D721Med (cell line): ENCODE measurements around the gene CNR2.

Source experiments
- DNase-seq: peaks from one replicate; pipeline ENCODE4 v3.0.0; 2011; ENCODE audit warnings: low spot score; ENCODE audit not compliant: insufficient read length
- FAIRE-seq: peaks from 2 replicates; lab custom pipeline; 2011; peaks lifted over from hg19 to GRCh38; lab: Jason Lieb, UNC
- CTCF ChIP-seq: IDR thresholded peaks from 2 replicates; pipeline ENCODE4 v1.5.1; 2012; ENCODE audit warnings: mild to moderate bottlenecking, control low read depth; ENCODE audit not compliant: insufficient read depth; ENCODE audit errors: missing control alignments

CNR2 gene

GRCh38 chr1:23914921-23915320 lies 1.8 kb upstream of the CNR2 start:
- no peak for DNase-seq
- no peak for FAIRE-seq
- no peak for TF ChIP-seq CTCF

DNA sequence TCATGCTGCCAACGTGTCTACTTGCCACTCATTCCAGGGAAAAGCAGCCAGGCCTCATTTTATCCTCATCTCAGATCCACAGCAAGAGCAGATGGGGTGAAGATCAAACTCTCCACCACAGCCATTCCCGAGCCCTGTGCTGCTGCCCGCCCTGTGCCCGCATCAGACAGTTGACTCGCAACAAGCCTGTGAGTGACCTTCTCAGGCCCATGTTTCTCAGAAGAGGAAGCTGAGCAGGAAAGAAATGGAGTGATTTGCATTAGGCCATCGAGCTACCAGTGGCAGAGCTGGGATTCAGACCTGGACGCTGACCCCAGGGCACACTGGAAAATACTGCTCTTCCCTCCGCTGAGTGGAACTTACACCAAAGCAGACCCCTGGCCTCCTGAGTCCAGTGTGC lies 1.2 kb downstream of the CNR2 start:
- no peak for TF ChIP-seq CTCF
- no peak for DNase-seq
- no peak for FAIRE-seq

DNA sequence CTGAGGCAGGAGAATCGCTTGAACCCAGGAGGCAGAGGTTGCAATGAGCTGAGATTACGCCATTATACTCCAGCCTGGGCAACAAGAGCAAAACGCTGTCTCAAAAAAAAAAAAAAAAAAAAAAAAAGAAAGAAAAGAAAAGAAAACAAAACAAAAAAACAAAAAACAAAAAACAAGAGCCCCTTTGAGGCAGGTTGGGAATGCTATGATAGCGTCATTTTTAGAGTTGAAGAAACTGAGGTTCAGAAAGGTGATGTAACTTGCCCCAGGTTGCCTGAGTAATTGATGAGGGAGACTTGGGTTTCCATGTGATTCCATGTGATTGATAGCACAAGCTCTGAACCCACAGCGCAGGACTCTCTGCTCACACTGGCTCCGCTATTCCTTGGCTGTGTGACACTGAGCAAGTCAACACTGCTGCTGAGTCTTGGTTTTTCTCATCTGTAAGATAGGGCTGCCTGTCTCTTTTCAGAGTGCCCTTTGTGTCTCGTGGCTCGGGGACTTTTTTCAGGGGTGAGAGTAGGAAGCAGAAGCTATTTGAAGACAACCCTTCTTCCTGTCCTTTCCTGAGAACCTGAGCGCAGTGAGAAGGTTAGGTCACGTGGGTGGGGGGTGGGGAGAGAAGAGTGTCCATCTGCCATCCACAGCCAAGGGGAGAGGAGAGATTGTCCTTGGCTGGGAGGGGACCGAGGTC lies 2.5 kb downstream of the CNR2 start:
- DNase-seq (no peak), FAIRE-seq (no peak)
- TF ChIP-seq CTCF: no peak

DNA sequence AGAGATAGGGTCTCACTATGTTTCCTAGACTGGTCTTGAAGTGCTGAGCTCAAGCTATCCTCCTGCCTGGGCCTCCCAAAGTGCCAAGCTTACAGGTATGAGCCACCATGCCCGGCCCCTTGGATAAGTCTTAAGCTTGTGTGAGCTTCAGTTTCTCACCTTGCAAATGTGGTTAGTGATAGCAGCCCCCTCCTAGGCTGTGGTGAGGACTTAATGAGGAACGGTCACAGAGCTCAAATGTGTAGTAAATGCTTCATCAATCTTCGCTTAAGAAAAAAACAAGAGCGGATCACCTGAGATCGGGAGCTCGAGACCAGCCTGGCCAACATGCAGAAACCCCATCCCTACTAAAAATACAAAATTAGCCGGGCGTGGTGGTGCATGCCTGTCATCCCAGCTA lies 3.0 kb downstream of the CNR2 start:
- TF ChIP-seq CTCF: no peak
- DNase-seq: no peak
- no peak for FAIRE-seq

DNA sequence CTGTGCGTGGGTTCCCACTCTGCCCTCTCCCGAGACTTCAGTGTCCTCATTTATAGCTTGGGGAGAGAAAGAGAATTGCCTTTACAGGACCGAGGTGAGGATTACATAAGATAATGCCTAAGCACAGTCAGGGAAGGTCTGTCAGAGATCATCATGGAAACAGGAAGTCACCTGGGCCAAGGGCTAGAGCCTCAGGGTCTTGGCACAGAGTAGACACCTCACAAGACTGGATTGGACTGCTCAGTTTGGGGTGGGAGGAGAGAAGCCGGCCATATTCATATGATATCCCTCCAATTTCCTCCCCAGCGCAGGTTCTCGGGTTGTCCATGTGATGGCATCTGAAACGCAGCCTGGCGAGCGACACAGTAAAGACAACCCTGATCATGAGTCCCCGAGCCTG lies 3.8 kb downstream of the CNR2 start:
- FAIRE-seq (no peak), DNase-seq (no peak)
- no peak for TF ChIP-seq CTCF

GRCh38 chr1:23908453-23909341 lies 4.5 kb downstream of the CNR2 start:
- FAIRE-seq (no peak), DNase-seq (no peak)
- no peak for TF ChIP-seq CTCF

- FAIRE-seq: no peak
- DNase-seq: no peak
- no peak for TF ChIP-seq CTCF
These were observed 6.4 kb downstream of the CNR2 start for GRCh38 chr1:23906731-23907130.
